LHCN-M2 (cell line): ENCODE measurements around the gene MYOZ3. TPM values are rescaled to one million over a fixed set of nuclear protein-coding genes. Genes with fewer than 3 reads are reported as not detected.

ENCODE experiments used
- DNase-seq: peaks from one replicate; pipeline ENCODE4 v3.0.0-alpha.2; 2012; ENCODE audit warnings: low read depth
- polyA plus RNA-seq: library from polyadenylated mRNA; unstranded; fragments of >200 nt; gene quantifications from one replicate; pipeline ENCODE4 v1.2.1, GENCODE V29; 2012; ENCODE audit warnings: missing spikeins
- total RNA-seq: library from RNA; depleted of rRNA; stranded (reverse); fragments of >200 nt; gene quantifications from 2 replicates; pipeline ENCODE4 v1.2.3, GENCODE V29; 2014; rRNA removed

MYOZ3 gene, protein sequence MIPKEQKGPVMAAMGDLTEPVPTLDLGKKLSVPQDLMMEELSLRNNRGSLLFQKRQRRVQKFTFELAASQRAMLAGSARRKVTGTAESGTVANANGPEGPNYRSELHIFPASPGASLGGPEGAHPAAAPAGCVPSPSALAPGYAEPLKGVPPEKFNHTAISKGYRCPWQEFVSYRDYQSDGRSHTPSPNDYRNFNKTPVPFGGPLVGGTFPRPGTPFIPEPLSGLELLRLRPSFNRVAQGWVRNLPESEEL
- total RNA-seq, result under 0.01 and 0.06 TPM in 2 replicates
- polyA plus RNA-seq, result 0.16 TPM

DNA sequence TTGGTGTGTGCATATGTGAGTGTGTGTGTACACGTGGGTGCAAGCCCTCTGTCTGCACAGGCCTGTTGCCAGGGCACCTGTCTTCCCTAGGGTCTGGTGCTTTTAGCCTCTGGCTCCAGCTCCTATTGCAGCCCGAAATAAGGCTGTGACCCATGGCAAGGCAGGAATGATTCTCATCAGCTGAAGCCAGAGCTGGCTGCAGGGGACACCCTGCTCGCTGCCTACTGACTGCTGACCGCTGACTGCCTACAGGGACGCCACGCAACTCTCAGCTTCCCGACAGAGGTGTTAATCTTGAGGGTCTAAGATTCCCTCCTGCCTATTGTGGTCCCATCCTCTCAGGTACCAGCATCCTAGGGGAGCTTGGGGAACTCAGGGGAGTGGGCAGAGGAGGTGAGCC, at the start of gene MYOZ3:
Gene MYOZ3 (plus strand): TSS at position 166 of the 400 bp plus-strand sequence. CDS start 1,691 bp downstream, outside the sequence.
- DNase-seq, result no peak

DNA sequence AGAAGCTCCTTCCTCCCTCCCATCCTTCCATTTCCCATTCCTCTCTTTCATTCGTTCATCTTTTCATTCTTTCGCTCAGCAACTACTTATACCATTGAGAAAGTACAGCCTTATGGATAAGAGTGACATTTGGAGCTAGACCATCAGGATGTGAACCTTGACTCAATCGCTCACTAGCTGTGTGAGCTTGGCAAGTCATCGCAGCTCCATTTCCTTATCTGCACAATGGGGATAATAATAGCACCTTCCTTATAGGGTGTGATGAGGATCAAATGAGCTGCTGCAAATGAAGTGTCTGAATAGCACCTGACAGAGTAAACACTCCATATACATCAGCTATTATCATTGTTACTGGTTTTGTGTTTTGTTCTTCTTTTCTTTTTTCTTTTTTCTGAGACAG, 48.6 kb upstream of the MYOZ3 start:
- DNase-seq, result no peak

DNA sequence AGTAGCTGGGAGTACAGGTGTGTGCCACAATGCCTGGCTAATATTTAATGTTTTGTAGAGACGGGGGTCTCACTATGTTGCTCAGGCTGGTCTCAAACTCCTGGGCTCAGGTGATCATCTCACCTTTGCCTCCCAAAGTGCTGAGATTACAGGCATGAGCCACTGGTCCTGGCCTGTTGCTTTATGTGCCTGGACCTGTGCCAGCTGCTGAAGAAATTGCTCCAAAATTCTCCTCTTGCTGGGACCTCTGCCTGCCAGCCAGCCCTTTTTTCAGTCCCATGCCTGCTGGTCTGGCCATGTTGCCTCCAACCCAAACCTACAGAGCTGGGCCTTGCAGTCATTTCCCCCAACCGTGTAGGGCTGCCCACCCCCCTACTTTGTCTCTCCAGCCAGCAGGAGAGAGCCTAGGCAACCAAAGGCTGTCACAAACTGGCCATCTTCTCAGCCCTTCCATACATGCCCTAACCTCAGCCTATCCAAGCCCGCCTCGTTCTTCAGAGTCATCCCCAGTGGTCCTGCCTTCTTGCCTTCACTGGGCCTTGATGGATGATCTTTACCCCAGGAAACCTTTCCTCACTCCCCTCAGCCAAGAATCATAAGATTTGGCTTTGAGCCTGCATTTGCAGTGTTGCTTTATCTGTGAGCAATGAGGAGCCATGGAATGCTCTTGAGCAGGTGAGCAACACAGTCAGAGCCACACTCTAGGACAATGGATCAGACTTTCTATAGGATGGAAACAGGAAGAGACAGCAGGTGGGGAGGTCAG, 48.0 kb upstream of the MYOZ3 start:
- no peak for DNase-seq

DNA sequence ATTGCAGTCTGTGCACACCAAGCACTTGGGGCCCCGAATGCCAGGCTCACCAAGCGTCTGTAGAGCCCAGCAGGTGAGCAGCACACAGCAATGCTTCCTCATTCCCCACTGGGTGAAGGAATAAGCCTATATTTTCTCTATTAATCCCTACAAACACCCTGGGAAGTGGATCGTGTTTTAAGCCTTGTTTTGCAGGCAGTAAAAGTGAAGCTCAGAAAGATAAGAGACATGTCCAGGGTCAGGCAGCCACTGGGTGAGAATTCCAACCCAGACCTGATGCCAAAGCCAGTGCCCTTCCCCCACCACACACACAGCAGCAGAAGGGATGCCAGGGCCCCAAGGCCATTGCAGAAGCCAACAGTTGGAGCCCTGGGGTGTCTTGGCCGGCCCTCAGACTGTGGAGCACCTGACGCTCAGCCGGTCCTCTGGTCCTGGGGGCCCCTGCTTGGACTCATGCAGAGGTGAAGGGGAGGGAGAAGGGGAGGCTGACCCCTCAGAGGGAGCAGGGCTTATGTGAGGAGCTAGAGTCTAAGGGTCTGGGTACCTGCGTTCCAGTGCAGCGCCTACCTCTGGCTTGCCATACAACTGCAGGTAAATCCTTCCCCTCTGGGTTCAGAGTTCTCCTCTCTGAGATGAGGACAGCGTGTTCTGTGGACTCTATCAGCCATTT, 46.9 kb upstream of the MYOZ3 start:
- DNase-seq, result no peak

DNA sequence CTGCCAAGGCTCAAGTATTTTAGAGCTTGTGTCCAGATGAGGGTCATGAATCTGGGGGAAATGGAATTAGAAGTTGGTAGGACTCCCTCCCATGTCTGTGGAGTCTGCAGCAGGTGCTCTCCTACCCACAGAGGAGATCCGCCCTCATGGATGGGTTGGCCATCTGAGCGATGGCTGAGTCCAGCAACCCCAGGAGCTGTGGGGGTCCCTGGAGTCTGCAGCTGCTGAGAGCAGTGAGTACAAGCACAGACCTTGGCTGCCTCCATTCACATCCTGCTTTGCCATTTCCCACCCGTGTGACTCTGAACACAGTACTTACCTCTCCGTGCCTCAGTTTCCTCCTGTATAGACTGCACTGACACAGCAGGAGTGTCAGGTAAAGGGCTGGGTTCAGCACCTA, 46.4 kb upstream of the MYOZ3 start:
- no peak for DNase-seq

DNA sequence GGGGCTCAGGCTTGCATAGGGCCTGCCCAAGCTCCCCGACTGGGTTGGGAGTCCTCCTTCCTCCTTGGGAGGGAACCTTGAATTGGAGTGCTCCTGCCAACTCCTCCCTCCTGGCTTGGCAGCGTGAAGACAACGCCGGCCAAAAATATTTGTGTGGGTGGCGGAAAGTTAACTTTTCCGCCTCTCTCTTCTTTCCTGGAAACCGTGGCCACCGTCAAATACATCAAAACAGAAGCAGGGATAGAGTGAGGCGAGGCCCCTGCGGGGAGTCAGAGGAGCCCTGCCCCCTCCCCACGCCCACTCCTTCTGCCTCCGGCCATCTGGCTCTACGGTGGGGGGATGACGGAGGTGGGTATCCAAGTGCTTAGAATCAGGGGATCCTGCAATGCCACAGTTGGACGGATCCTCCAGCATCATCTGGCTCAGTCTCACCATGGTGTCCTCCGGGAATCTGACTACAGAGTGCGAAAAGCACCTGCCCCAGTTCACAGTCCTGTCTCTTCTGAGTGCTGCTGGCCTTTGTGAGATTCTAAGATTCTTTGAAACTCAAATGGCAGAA, 45.8 kb upstream of the MYOZ3 start:
- no peak for DNase-seq

DNA sequence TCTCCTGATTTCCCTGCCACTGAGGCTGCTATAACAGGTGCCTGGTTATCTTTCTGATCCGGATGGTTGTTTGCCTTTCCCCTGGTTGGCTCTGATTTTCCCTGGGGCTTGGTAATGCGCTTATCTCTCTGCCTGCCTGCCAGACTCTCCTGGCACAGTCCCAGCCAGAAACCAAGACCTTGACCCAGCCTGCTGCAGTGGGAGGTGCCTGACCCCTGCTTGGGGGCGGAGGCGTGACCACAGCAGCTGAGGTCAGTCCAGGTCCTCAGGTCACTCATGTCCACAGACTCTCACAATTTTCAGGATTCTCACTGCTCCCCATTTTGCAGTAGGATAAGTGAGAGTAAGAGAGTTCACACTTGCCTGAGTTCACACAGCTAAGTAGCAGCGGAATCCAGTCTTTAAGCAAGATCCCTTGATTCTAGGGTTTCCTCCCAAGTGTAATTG, 45.0 kb upstream of the MYOZ3 start:
- no peak for DNase-seq

DNA sequence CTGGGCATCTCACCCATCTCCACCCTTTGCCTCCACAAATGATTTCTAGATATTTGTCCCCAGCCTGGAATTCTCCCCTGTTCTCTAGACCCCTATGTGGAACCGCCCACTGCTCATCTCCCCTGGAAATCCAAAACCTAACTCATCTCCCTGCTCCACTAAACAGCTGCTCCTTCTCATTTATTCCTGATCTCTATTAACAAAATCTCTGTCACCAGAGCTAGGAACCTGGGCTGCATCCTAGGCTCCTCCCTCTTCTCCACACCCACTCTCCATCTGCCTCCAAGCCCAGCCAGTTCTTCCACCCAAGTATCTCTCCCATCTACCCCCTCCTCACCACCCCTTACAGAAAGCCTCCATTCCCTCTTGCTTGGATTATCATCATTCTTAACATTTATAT, 44.5 kb upstream of the MYOZ3 start:
- no peak for DNase-seq

DNA sequence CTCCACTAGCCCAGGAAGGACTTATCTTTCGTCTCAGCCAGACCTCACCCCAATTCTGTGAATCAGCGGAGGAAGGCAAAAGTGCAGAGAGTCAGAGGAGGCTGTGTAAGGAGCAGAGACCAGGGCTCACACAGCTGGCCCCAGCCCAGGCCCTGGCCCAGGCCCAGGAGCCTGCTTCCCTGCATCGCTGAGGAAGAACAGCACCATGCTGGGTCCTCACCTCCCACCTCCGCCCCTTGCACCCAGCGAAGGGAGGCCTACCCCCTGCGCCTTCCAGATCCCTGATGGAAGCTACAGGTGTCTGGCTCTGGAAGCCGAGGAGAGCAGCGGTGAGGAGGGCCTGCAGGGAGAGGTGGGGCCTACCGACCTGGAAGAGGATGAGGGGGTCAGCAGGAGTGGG, 42.9 kb upstream of the MYOZ3 start:
- DNase-seq, result no peak

DNA sequence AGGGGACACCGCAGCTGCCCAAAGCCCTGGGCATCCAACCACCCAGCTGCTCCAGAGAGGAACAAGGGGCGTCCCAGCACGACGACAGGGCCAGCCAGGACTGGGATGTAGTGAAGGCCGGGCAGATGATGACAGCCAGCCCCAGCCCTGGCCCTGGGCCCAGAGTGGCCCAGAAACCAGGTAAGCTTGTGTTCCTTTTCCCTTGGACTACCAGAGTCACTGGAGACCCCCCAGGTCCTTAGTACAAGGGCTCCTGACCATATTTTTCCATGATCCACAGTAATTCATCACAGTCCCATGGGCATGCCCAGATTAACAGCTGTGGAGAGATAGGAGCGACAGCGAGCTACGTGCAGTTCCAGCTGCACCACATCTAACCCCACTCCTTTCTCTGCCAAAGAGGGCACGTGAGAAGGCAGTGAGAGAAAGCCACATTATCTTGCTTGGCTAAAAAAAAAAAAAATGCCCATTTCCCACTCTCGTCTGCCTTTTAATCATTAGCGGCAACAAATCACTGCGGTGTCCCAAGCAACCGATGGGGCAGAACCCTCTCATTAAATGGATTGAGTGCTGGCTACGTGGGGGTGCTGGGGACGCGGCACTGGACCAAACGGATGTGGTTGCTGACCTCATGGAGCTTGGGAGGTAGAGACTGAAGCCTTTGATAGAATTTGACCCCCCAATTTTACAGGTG, 42.3 kb upstream of the MYOZ3 start:
- peak; percentile 26 for DNase-seq

DNA sequence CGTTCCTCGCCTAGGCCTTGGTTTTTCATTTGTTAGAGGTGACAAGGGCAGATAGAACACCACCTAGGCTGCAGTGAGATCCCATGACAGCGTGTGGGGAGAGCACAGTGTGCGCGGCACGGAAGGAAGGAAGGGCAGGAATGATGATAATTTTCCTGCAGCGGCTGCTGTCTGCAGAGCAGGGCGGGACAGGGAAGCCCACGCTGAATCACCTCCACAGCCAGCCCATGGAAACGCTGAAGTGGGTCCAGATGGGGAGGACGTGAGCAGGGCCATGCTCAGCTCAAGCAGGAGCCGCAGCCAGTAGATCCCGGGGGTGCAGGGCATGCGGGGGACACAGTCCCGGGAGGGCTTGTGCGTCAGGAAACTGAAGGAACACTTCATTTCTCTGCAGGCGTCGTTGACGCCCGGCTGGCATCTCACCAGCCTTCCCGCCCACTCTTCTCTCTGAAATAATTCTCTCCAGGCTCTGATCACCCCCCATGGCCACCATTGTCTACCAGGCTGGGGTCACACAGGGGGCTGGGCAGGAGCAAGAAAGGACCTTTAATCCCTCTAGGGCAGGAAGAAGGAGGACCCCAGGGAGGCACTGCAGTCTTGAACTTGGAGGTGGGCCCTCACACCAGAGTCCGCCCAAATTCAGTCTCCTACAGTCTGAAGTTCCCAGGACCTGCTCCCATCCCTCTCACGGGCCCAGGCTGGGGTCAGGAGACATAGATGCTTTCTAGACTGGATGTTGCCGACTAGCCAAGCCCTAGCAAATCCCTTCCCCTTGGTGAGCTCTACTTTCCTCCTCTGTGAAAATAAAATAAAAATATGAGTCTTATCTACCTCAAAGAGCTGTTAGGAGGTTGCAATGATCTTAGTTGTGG, 41.5 kb upstream of the MYOZ3 start:
- DNase-seq, result no peak

DNA sequence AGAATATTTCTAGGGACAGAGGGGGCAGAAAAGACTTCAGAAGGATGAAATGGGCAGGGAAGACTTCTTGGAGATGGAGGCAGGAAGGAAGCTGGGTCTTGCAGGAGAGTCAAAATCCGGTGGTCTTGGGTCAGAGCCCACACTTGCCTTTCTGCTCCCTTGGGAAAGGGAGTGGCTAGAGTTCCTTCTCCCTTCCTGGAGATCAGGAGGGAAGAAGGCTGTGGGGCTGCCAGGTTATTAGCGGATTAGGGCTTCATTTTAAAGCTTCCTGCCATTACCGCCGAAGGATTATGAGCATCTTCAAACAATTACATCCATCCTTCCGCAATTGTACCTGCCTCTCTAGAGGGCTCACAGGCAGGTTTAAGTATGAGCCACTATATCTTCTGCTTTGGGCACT, 39.8 kb upstream of the MYOZ3 start:
- DNase-seq, result no peak

DNA sequence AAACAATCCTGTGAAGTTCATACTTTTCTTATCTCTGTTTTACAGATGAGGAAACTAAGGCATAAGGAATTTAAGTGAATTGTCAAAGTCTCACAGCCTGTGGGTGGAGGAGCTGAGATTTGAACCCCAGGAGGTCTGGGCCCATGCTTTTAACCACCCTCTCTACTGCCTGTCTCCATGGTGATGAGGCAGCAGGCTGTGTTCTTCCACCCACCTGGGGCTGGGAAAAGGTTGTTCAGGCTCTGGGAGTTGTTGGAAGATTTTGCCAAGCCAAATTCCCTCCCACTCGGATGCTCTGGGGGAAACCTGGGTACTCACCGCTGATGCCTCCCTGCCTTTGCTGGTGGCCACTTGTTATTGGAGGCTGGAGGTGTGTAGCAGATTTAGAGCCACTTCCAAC, 38.9 kb upstream of the MYOZ3 start:
- DNase-seq, result no peak

DNA sequence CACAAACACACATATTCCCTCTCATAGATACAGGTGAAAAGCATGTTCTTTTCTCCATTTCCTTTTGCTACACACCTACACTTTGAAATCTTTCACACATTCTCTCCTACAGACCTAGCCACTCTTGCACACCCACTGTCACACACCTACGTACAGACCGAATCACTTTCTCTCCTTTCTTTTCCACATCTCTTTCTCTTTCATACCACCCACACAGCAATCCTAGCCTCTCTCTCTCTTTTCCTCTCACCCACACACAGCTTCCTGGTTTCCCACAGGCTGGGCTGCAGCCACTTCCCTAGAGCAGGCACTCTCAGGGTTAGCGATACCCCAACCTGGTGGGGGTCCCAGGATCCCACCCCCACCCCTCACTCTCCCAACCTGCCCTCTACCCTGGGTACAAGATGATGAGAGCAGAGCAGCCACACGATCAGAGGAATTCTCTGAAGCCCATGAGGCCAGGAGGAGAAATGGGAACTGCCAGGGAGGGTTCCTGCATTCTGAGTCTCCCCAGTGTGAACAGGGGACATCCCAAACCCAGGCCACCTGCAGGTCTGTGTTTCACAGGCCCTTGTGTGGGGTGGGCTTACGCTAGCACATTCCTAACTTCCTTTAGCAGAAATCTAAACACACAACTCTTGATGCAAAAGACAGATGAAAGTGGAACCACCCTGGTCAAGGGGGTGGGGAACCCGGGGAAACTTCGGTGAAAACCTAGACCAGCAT, 37.7 kb upstream of the MYOZ3 start:
- DNase-seq, result no peak

DNA sequence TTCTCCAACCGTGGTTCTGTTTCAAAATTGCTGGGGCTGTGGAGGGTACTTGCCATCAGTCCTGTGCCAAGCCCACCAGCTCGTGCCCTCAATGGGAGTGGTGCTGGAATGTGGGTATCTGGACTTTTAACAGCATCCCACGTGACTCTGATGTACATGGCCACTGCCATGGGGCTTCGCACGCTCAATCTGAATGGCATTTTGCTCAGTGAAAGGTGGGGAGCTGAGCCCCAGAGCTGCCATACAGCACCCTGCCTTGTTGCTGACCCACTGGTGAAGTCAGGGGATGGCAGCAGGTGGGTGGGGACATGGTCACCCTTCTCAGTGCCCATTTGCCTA, 37.2 kb upstream of the MYOZ3 start:
- DNase-seq, result no peak

DNA sequence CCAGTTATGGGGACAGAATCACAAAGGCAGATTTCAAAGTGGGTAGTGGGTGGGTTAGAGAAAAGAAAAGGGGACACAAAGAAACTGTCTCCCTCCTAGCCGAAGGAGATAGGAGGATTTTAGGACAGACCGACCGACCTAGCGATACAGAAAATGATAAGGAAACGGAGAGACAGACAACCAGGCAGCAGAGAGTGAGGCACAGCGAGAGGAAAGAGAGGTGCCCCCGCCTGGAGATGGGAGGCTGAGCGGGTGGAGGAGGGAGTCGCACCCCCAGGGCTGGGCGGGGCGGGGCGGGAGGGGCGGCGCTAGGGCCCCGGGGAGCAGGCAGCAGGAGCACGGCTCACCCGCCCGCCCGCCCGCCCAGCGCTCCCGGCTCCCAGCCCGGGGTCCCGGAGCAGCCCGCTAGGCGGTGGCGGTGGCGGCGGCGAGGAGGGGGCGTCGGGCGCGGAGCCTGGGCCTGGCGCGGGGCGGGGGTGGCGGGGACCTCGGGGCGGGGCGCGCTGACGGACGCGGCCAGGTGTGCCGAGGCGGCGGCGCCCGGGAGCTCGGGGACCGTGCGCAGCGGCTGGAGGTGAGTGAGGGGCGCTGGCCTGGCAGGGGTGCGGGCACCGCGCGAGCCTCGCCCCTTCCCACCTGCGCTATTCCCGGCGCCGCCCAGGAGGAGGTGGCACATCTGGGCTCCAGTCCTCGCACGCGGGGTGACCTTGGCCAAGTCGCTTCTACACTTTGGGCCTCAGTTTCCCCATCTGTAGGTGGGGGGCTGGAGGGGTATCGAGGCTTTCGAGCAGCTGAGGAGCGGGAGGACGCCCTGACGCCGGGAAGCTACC, 36.5 kb upstream of the MYOZ3 start:
- DNase-seq, result no peak

DNA sequence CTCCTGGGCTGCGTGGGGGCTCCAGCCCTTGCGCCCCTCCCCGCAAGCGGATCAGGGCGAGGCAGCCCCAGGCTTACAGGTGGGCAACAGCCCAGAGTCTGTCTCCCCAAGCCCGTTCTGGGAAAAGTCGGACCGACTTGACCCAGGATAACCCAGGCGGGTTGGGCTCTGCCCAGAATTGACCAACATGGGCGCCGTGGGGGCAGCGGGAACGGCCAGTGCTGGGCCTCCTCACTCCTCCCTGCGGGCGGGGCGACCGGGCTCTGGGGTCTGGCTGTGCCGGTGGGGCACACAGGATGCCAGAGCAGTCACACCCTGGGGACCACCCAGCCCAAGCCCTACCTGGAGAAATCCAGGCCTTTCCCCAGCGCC, 35.9 kb upstream of the MYOZ3 start:
- DNase-seq, result no peak

DNA sequence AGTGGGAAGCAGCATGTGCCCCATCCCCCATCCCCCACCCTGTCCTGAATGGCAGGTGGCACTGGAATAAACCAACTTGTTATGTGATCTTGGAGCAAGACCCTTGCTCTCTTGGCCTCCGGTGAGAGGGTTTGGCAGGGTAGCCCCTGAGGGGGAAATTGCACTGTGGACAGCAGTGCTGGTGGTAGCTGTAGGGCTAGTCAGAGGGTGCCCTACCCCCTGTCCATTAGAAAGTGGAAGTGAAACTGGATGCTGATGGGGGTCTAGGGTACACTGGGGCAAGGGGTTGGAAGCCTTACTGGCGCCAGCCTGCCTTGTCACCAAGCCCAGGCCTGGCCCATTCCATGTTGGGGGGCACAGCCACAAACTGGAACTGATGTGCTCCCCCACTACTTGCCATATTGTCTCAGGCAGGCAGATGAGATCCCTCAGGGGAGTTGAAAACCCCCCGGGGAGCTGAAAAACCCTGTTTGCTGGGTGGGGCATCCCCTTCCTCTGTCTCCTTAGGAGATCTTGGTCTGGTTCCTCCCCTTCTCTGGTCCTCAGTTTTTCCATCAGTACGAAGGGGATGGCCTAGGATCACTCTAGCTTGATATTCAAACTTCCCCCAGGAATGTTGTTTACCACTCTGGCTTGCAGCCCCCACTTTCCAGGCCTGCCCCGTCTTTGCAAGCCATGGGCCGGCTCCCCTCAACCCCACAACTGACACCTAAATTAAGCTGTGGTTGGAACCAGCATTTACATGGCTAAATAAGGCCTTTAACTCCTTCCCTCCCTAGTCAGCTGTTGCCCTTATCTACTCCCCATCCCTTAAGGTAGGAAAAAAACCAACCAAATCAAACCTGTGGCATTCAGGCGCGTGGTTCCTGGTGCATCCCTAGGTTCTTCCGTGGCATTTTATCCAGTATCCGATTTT, 35.0 kb upstream of the MYOZ3 start:
- no peak for DNase-seq
